AG10803 (cell line): Measurements from ENCODE around the gene PPM1H.
"Not testable (repeated sequence)": the region's sequence is repeated elsewhere in the genome, so short reads cannot be mapped to it uniquely, and the experiment has no call there.

Experiments
- DNase-seq: peaks from one replicate; pipeline ENCODE4 v3.0.0; 2010; ENCODE audit warnings: low read depth
- H3K4me3 ChIP-seq: 2 replicates; pipeline ENCODE4 v1.5.1; 2011; ENCODE audit warnings: mild to moderate bottlenecking, low read length, control low read depth
- CTCF ChIP-seq: conservative IDR thresholded peaks from 2 replicates; pipeline ENCODE4 v1.5.1; 2011; ENCODE audit warnings: mild to moderate bottlenecking, low read length, control low read depth, inconsistent platforms

Gene PPM1H

DNA sequence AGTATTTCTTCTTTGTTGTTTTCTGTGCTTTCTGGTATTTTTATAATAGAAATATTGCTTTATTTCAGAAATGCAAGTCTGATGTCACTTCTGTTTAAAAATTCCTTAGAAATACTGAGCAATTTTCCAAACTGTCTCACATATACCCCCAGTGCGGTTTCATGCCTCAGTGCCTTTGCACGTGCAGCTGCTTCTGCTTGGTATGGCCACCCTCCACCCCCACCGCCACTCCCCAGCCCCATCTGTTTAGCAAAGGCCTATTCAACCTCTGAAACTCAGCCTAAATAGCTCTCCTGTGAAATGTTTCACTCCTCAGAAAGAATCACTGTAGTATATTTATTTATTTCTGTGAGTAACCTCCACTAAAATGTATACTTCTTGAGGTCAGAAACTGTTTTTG is 52.3 kb downstream of the PPM1H start:
- DNase-seq = no peak

DNA sequence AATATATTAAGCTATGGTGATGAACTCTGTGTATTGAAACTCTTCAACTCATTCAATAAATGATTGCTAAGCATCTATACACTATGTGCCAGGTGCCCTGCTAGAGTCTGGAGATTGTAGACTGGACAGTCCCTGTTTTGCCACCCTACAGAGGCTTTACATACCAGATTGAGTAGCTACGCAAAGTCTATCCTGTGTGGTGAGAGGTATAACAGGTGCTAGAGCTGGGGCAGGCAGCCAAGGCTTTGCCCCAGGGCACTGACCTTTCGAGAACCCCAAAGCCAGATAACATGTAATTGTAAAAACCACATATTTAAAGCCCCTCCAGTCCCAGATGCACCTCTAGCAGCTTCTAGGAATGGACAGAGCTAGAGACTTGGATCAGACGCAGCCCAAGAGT is 52.8 kb downstream of the PPM1H start:
- H3K4me3 ChIP-seq = no peak overlapping the region
- DNase-seq = no peak

More for the DNA sequence above, 52.3 kb downstream of the PPM1H start:
- TF ChIP-seq CTCF = no peak
- H3K4me3 ChIP-seq = no peak overlapping the region

DNA sequence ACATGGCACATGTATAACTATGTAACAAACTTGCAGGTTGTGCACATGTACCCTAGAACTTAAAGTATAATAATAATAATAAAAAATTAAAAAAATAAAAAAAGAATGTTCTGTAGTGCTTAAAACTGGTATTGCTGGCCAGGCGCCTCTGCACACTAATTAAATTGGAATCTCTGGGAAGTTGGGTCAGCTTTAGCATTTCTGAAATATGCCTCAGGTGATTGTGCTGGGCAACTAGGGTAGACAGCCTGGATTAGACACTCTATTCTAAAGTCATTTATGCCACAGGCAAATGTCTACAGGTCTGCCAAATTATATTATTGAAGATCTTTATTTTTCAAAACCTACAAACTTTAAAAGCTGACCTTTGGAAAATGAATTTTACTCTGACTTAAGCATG is 55.3 kb downstream of the PPM1H start:
- DNase-seq = no peak
- H3K4me3 ChIP-seq = no peak overlapping the region
- TF ChIP-seq CTCF = no peak

More for the DNA sequence above, 52.8 kb downstream of the PPM1H start:
- no peak for TF ChIP-seq CTCF

DNA sequence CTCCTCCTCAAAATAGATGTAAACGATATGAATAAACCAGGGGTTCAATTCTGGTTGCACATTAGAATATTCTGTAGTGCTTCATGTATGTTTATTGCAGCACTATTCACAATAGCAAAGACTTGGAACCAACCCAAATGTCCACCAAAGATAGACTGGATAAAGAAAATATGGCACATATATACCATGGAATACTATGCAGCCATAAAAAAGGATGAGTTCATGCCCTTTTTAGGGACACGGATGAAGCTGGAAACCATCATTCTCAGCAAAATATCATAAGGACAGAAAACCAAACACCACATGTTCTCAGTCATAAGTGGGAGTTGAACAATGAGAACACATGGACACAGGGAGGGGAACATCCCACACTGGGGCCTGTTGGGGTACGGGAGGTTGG is 55.7 kb downstream of the PPM1H start:
- H3K4me3 ChIP-seq, DNase-seq: not testable (repeated sequence)

DNA sequence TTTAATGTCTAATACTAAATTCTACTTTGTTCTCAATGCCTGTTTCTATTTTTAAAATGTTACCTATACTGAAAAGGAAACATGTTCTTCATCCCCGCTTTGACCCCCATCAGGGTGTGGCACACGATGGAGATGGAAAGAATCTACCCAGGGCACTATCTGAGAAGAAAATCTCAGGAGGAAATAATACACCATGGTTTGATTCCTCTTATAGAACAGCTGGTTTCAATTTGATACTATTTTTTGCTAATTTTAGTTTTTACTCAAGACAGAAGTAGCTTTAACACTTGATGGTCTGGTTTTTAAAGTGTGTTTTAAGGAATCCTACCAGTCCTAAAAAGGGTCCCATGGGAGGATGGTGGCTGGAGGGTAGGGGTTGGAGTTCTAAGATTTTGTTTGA is 56.7 kb downstream of the PPM1H start:
- H3K4me3 ChIP-seq = no peak overlapping the region
- DNase-seq = no peak
- TF ChIP-seq CTCF = no peak

DNA sequence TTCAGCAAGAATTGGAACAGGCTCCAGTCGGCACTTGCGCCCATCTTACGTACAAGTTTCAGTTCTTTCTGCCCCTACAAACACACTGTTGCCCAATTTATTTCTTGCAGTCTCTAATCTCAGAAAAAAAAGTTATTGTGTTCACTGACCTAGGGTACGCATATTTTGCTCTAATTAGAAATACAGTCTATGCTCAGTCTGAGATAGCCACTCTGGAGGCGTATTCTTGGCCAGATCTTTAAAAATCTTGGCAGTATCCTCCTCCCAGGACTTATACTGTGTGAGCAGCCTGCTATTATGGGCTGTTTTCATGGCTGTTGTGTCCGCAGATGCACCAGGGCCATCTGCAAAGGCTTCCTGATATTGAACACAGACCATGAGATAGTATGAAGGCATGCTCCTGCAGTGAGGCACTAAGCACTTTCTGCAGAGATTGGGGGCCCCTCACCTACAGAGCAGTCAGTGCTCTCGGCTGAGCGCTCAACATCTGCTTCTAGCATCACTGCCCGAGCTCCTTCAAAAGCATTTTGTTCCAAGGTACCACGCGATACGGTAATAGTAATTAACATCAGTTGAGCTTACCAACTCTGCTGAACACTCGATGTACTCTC is 57.9 kb downstream of the PPM1H start:
- no peak for TF ChIP-seq CTCF
- no peak overlapping the region for H3K4me3 ChIP-seq

GRCh38 chr12:62873826-62874448 is 61.0 kb downstream of the PPM1H start:
- no peak for DNase-seq
- no peak for TF ChIP-seq CTCF
- no peak overlapping the region for H3K4me3 ChIP-seq

More for the DNA sequence above, 57.9 kb downstream of the PPM1H start:
- no peak for DNase-seq
